GM19463 (cell line): ENCODE results near the gene MIR17HG.

Experiments used
- ATAC-seq: cut with Tn5 transposase; IDR thresholded peaks from one replicate; pipeline ENCODE4 v1.9.1; 2021; ENCODE audit warnings: mild to moderate bottlenecking, moderate library complexity; ENCODE audit not compliant: unreplicated experiment

MIR17HG gene

DNA sequence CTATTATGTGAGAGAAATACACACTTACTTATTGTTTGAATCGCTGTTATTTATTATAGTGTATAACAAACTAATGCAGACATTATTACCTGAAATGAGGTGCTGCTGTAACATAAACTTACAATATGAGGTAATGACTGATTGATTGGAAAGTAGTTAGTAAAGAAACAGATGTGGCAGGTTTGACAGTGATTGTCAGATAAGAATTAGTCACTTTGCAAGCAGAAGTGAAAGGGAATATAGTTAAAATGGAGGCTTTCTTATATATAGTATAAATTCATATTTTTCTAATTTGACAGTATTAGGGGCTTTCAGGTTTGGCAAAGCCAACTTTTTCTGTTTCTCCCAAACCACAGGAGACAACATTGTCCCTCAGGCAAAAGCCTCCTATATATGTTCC, 20.6 kb downstream of the MIR17HG start:
- ATAC-seq, result no peak

GRCh38 chr13:91368676-91369440, 21.4 kb downstream of the MIR17HG start:
- ATAC-seq, result peak; percentile 36

GRCh38 chr13:91369441-91369831, 21.9 kb downstream of the MIR17HG start:
- ATAC-seq, result peak; percentile 38

DNA sequence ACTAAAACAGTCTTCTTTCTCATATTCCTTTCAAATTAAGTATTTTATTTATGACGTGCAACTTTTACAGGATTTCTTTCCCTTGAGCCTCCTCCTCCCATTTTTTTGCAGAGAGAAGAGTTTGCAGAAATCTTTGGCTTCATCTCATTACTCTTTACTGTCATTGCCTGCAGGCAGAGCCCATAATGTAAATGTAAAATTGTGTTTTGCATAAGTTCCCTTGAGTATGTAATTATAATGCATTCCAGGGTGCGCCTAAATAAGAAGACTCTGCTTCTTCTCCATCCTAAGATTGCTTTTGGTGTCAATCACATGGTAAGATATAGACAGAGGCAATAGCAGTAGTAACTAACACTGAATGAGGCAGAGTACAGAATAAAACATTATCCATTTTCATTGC, 23.0 kb downstream of the MIR17HG start:
- ATAC-seq, result no peak

DNA sequence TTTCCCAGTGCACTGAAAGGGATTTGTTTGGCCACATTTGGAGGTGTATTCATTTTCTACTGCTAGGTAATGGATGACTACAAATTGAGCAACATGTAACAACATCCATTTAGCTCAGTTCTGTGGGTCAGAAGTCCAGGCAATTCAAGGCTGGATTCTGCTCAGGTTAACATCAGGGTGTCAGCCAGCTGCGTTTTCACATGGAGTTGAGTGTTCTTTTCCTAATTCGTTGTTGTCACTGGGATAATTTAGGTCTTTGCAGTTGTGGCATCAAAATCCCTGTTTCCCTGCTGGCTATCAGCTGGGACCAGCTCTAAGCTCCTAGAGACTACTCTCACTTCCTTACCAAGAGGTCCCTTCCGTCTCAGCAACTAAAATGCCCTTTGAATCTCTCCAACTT, 25.4 kb downstream of the MIR17HG start:
- ATAC-seq, result no peak

- ATAC-seq, result peak; percentile 95
Observed at GRCh38 chr13:91375116-91375729, 27.7 kb downstream of the MIR17HG start.

- ATAC-seq, result no peak
Observed at GRCh38 chr13:91381371-91381770, 33.9 kb downstream of the MIR17HG start.

- ATAC-seq, result no peak
Observed at GRCh38 chr13:91383836-91384235, 36.3 kb downstream of the MIR17HG start.

DNA sequence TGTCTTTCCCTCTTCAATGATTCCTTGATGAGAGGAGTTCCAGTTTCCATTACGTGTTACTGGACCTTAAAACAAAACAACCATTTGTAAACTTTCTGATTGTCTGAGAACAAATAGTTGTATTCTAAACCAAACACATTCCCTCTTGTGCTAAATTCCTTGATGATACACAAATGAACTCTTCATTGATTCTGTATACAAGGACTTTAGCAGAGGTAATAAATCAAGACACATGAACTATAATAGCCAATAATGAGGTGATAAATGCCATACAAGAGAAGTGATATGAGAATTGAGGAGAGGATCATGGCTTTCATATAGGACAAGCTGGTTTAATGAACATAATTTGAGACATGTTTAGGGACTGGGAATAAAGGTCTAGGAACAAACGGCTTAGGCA, 37.4 kb downstream of the MIR17HG start:
- no peak for ATAC-seq

DNA sequence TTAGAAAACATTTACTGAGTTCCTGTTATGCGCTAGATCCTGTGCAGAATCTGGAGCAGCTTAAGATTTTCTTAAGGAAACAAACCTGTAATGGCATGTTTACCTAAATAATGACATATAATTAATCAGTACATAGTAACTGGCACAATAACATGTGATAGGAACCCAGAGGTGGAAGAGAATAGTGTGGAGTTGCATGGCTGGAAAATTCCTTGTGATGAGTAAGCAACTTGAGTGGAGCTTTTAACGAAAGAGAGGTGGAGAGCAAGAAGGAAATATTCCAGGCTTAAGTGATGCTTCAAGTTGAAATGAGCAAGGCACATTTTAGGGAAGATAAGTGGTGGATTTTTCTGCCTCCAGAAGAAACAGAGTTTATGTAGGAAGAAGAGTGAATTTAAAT, 41.7 kb downstream of the MIR17HG start:
- ATAC-seq, result no peak

DNA sequence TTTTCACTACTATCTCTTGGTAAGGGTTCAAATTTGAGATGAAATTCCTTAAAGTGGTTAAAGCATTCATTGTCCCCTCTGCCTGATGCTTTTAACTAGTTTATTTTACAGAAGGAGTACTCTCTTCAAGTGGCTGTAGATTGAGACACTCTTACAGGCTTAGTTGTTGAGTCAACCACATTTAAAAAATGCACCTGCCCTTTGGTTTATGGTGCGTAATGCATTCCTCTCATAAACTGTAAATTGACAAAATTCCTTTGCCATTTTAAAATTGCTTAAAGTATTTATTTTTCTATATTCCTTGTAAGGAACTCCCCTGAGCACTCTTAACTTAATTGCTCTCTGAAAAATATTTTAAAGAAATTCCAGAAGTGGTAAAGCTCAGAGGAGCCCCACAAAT, 50.1 kb downstream of the MIR17HG start:
- ATAC-seq, result no peak

DNA sequence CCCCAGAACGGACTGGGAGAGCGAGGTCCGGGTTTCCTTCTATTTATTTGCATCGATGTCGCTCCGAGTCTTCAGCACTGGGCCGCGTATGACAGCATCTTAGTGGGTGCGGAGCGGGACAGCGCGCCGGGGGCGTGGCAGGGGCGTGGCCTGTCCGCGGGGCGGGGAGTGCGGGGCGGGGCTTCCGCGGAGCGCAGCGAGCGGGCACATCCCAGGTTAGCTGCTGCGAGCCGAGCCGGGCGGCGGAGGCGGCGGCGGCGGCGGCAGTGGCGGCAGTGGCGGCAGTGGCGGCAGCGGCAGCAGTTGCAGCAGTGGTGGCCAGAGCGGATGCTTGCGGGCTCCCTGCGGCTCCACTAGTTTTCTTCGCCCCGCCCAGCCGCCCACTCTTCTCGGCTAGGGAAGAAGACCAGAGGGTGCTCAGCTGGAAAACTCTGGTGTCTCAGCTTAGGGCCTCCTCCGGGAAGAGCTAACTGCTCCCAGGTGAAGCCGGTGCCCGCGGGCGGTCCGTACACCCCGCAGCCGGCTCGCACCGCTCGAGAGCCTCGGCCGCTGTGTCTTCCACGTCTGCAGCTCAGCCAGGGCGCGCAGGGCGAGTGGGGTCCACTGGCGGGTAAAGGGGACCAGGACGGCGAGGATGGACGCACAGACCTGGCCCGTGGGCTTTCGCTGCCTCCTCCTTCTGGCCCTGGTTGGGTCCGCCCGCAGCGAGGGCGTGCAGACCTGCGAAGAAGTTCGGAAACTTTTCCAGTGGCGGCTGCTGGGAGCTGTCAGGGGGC, 51.1 kb downstream of the MIR17HG start, which contains the start of gene GPC5:
Gene GPC5, plus strand, starts transcription at position 209 of the 776 bp plus-strand sequence.
- peak; percentile 85 for ATAC-seq

GRCh38 chr13:91399189-91400062, 51.9 kb downstream of the MIR17HG start:
- ATAC-seq, result peak; percentile 15

- peak; percentile 8 for ATAC-seq
Observed at GRCh38 chr13:91400063-91400399, 52.5 kb downstream of the MIR17HG start.

GRCh38 chr13:91400671-91401070, 53.2 kb downstream of the MIR17HG start:
- no peak for ATAC-seq

- ATAC-seq, result no peak
Observed at GRCh38 chr13:91401920-91402319, 54.4 kb downstream of the MIR17HG start.
